GM19395 (cell line): ENCODE results near the gene SAT2.

Experiments used
- ATAC-seq: cut with Tn5 transposase; IDR thresholded peaks from one replicate; pipeline ENCODE4 v1.9.1; 2021; ENCODE audit warnings: mild to moderate bottlenecking, moderate library complexity; ENCODE audit not compliant: unreplicated experiment

The SAT2 gene

GRCh38 chr17:7576432-7576937, 51.1 kb downstream of the SAT2 start:
- no peak for ATAC-seq
